ENCODE measurements around the gene FMN1.

The FMN1 gene, protein sequence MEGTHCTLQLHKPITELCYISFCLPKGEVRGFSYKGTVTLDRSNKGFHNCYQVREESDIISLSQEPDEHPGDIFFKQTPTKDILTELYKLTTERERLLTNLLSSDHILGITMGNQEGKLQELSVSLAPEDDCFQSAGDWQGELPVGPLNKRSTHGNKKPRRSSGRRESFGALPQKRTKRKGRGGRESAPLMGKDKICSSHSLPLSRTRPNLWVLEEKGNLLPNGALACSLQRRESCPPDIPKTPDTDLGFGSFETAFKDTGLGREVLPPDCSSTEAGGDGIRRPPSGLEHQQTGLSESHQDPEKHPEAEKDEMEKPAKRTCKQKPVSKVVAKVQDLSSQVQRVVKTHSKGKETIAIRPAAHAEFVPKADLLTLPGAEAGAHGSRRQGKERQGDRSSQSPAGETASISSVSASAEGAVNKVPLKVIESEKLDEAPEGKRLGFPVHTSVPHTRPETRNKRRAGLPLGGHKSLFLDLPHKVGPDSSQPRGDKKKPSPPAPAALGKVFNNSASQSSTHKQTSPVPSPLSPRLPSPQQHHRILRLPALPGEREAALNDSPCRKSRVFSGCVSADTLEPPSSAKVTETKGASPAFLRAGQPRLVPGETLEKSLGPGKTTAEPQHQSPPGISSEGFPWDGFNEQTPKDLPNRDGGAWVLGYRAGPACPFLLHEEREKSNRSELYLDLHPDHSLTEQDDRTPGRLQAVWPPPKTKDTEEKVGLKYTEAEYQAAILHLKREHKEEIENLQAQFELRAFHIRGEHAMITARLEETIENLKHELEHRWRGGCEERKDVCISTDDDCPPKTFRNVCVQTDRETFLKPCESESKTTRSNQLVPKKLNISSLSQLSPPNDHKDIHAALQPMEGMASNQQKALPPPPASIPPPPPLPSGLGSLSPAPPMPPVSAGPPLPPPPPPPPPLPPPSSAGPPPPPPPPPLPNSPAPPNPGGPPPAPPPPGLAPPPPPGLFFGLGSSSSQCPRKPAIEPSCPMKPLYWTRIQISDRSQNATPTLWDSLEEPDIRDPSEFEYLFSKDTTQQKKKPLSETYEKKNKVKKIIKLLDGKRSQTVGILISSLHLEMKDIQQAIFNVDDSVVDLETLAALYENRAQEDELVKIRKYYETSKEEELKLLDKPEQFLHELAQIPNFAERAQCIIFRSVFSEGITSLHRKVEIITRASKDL (N-terminal part only)

DNA sequence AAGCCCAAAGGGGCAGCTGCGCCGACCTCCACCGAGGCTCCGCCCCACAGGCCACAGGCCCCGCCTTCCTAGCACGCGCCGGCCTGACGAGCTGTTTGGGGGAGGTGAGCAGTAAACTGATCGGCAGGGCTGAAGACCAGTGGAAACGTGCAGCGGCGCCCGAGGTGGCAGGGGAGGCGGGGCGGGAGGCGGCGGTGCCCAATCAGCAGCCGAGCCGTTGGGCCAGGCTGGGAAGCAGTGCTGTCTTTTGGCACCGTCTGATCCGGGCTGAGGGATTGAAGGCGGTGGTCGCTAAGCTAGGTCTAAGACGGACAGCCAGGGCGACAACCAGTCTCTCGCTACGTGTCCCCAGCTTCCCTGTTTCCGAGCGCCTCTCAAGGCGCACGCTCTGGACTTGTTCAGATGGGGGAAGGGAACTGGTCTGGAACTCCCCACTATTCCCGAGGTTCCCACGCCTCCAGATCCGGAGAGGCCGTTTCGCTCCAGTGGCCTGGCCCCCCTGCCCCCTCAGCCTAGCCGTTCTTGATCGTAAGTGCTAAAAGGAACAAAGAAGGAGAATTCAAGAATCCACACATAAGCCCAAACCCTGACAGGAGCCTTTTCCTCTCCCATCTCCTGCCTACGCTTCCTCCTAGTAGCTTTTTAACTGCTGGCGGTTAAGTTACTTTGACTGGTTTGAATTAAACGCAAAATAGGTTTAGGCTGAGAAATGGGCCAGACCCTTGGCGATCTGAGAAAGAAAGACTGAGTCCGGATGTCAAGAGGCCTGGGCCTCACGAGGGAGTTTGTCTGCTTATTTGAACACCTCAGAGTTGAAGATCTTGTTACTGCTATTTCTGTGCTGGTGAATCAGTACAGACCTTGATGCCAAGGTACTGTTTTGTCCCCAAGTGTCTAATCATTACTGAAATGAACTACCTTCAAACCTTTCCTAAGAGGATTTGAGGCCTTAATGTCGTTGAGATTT lies at the start of gene FMN1:
Gene FMN1 (minus strand): TSS at position 11 of the 967 bp plus-strand sequence. CDS start 39,800 bp downstream, outside the sequence.
- Histone ChIP-seq H3K9me3 (ENCODE audit: control insufficient read depth, insufficient read depth, low read length) (no peaks in the 10 kb centered on the region), H3K4me1 (ENCODE audit: control insufficient read depth, insufficient read depth, low read length) (peaks cover 9% of the 10 kb centered on the region), H3K36me3 (ENCODE audit: control insufficient read depth, insufficient read depth, low read length) (no peaks in the 10 kb centered on the region), H3K27ac (ENCODE audit: low read depth, low read length) (peak within 1 kb of the TSS; percentile 8), H3K9ac (ENCODE audit: low read depth, low read length) (no peak within 1 kb of the TSS; the same call in 1 of the 2 replicates), H3K4me3 (ENCODE audit: low read depth, low read length) (peak within 1 kb of the TSS; percentile 63), H3K27me3 (ENCODE audit: control insufficient read depth, insufficient read depth, low read length) (no peaks in the 10 kb centered on the region)

DNA sequence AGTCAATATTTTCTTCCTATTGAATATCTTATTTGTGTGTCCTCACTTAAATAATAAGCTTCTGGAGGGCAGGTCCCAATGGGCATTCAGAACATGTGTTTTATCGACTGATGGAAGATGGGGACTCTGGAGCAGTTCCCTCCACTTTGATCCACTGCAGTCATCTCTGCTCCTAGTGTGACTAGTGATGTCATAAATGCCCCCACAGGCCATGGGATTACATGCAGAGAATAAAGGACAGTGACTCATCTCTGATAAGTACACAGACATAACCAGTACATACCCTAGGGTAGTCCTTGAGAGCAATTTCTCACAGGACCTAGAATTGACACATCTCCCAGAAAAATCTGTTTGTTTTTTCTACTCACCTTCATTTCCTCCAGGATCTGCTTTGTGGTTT lies 49.4 kb upstream of the FMN1 start:
- H3K27ac ChIP-seq (ENCODE audit: low read depth, low read length), result no peak overlapping the region
- H3K4me1 ChIP-seq (ENCODE audit: control insufficient read depth, insufficient read depth, low read length), result peaks cover 10% of the 10 kb centered on the region
- H3K27me3 ChIP-seq (ENCODE audit: control insufficient read depth, insufficient read depth, low read length), result no peaks in the 10 kb centered on the region
- no peaks in the 10 kb centered on the region for H3K9me3 ChIP-seq (ENCODE audit: control insufficient read depth, insufficient read depth, low read length)
- no peaks in the 10 kb centered on the region for H3K36me3 ChIP-seq (ENCODE audit: control insufficient read depth, insufficient read depth, low read length)
- no peak overlapping the region for H3K9ac ChIP-seq (ENCODE audit: low read depth, low read length)
- H3K4me3 ChIP-seq (ENCODE audit: low read depth, low read length), result no peak overlapping the region

DNA sequence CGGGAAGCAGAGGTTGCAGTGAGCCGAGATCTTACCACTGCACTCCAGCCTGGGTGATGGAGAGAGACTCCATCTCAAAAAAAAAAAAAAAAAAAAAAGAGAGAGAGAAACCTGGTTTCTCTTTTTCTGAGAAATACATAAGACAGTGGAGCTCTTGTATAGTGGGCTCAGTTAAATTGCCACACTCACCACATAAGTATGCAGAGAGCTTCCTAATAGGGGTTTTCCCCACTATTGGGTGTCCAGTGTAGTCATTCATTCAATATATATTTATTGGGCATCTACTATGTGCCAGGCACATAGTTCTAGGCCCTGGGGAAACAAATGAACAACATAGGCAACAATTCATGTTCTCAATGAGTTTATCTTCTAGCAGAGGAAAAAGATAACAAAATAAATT lies 48.9 kb upstream of the FMN1 start:
- Histone ChIP-seq H3K27ac (ENCODE audit: low read depth, low read length) (no peak overlapping the region), H3K9ac (ENCODE audit: low read depth, low read length) (no peak overlapping the region), H3K27me3 (ENCODE audit: control insufficient read depth, insufficient read depth, low read length) (no peaks in the 10 kb centered on the region)

DNA sequence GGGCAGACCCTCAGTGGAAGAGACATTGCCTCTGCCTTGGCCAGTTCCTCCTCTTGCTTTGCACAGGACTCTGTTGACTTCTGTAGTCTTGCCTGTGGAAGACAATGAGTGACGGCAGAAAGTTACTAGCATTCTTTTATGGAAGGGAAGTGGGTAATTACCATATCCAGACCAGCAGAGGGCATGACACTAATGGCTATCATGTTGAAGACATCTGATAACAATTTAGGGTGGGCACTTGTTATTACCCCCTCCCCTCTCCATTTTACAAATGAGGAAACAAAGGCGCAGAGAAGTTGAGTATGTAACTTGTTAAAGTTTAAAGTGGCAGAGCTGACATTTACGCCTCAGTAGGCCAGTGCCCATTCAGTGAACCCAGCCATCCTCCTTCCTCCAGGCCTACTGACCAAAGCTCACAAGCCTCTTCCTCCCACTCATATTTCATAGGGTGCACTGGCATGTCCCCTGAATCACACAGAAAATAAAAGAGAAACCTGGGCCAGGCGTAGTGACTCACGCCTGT lies 48.2 kb upstream of the FMN1 start:
- no peak overlapping the region; the same call in 1 of the 2 replicates for H3K9ac ChIP-seq (ENCODE audit: low read depth, low read length)
- H3K4me3 ChIP-seq (ENCODE audit: low read depth, low read length), result no peak overlapping the region
- H3K27me3 ChIP-seq (ENCODE audit: control insufficient read depth, insufficient read depth, low read length), result no peaks in the 10 kb centered on the region
- peak overlapping the region; percentile 59 for H3K27ac ChIP-seq (ENCODE audit: low read depth, low read length)
- H3K9me3 ChIP-seq (ENCODE audit: control insufficient read depth, insufficient read depth, low read length), result no peaks in the 10 kb centered on the region
- H3K4me1 ChIP-seq (ENCODE audit: control insufficient read depth, insufficient read depth, low read length), result peaks cover 10% of the 10 kb centered on the region
- no peaks in the 10 kb centered on the region for H3K36me3 ChIP-seq (ENCODE audit: control insufficient read depth, insufficient read depth, low read length)

More for the DNA sequence above, 48.9 kb upstream of the FMN1 start:
- Histone ChIP-seq H3K4me3 (ENCODE audit: low read depth, low read length) (no peak overlapping the region), H3K36me3 (ENCODE audit: control insufficient read depth, insufficient read depth, low read length) (no peaks in the 10 kb centered on the region), H3K4me1 (ENCODE audit: control insufficient read depth, insufficient read depth, low read length) (peaks cover 10% of the 10 kb centered on the region), H3K9me3 (ENCODE audit: control insufficient read depth, insufficient read depth, low read length) (no peaks in the 10 kb centered on the region)

DNA sequence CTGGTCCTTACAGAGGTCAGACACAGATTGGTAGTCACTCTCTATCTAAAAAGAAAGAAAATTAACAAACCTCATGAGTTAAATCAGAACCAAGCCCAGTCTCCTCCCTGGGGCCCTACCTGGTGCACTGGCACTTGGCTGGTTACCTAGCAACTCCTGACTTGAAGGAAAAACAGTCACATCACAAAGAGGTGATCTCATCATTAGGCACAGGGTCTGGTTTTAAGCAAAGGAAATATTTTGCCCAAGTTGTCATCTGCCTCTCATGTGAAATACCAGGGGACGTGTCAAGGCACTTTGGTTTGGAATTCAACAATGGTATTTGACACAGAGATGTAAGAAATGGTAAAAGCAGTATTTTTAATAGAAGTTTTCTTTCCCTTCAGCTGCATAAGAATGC lies 47.7 kb upstream of the FMN1 start:
- Histone ChIP-seq H3K9me3 (ENCODE audit: control insufficient read depth, insufficient read depth, low read length) (no peaks in the 10 kb centered on the region), H3K27me3 (ENCODE audit: control insufficient read depth, insufficient read depth, low read length) (no peaks in the 10 kb centered on the region), H3K36me3 (ENCODE audit: control insufficient read depth, insufficient read depth, low read length) (no peaks in the 10 kb centered on the region), H3K4me3 (ENCODE audit: low read depth, low read length) (no peak overlapping the region), H3K27ac (ENCODE audit: low read depth, low read length) (peak overlapping the region; percentile 64), H3K9ac (ENCODE audit: low read depth, low read length) (no peak overlapping the region; the same call in 1 of the 2 replicates), H3K4me1 (ENCODE audit: control insufficient read depth, insufficient read depth, low read length) (peaks cover 10% of the 10 kb centered on the region)

DNA sequence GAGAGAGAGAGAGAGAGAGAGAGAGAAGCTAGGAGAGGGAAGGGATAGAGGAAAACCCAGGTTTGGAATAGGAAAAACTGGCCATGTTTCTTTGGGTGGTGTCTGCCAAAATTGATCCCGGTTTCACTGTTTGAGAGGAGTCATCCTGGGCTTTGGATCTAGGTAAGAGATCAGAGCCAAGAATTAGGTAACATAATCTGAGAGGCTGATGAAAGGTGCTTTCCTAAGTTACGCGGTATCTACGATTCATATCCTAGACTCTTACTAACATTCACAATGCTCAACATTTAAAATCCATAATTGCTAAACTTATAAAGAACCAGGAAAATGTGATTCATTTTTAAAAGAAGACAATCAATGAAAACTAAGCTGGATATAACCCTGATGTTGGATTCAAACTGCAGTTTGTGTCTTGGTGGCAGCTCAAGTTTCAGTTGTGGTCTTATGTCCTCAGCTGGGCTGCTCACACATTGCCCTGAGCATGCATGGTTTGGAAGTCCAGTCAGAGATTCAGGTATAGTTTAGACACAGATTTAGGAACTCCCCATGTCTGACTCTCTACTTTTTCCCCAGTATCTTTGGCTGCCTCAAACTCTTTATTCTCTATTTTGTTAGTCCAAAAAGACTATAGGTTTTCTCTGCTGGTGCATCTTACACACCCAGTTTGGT lies 42.5 kb upstream of the FMN1 start:
- H3K36me3 ChIP-seq (ENCODE audit: control insufficient read depth, insufficient read depth, low read length), result no peaks in the 10 kb centered on the region
- H3K4me3 ChIP-seq (ENCODE audit: low read depth, low read length), result no peak overlapping the region
- H3K9ac ChIP-seq (ENCODE audit: low read depth, low read length), result no peak overlapping the region
- H3K27ac ChIP-seq (ENCODE audit: low read depth, low read length), result no peak overlapping the region
- H3K27me3 ChIP-seq (ENCODE audit: control insufficient read depth, insufficient read depth, low read length), result no peaks in the 10 kb centered on the region
- no peaks in the 10 kb centered on the region for H3K9me3 ChIP-seq (ENCODE audit: control insufficient read depth, insufficient read depth, low read length)
- peaks cover 12% of the 10 kb centered on the region for H3K4me1 ChIP-seq (ENCODE audit: control insufficient read depth, insufficient read depth, low read length)

DNA sequence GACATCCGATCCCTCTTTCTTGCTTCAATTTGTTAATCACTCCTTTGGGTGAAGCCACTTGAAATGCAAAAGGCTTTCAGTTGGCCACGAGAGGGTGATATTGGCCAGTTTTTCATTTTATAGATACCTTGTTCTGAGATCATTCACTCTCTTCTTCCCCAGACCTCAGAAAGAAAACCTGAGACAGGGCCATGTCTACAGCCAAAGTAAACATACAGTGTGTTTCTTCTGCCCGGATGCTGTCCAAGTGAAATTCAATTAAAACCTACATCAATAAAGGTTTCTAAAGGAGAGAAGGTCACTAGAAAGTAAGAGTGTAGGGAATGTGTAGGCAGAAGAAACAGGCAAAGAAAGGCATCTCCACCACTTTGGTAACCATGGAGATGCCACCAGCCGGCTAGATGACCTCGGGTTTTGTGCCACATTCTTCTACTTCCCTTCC lies 39.5 kb upstream of the FMN1 start:
- peaks cover 8% of the 10 kb centered on the region; the same call in 1 of the 2 replicates for H3K4me1 ChIP-seq (ENCODE audit: control insufficient read depth, insufficient read depth, low read length)
- no peak overlapping the region for H3K4me3 ChIP-seq (ENCODE audit: low read depth, low read length)
- no peak overlapping the region for H3K27ac ChIP-seq (ENCODE audit: low read depth, low read length)
- H3K9ac ChIP-seq (ENCODE audit: low read depth, low read length), result no peak overlapping the region
- no peaks in the 10 kb centered on the region for H3K9me3 ChIP-seq (ENCODE audit: control insufficient read depth, insufficient read depth, low read length)
- no peaks in the 10 kb centered on the region for H3K27me3 ChIP-seq (ENCODE audit: control insufficient read depth, insufficient read depth, low read length)
- no peaks in the 10 kb centered on the region for H3K36me3 ChIP-seq (ENCODE audit: control insufficient read depth, insufficient read depth, low read length)

DNA sequence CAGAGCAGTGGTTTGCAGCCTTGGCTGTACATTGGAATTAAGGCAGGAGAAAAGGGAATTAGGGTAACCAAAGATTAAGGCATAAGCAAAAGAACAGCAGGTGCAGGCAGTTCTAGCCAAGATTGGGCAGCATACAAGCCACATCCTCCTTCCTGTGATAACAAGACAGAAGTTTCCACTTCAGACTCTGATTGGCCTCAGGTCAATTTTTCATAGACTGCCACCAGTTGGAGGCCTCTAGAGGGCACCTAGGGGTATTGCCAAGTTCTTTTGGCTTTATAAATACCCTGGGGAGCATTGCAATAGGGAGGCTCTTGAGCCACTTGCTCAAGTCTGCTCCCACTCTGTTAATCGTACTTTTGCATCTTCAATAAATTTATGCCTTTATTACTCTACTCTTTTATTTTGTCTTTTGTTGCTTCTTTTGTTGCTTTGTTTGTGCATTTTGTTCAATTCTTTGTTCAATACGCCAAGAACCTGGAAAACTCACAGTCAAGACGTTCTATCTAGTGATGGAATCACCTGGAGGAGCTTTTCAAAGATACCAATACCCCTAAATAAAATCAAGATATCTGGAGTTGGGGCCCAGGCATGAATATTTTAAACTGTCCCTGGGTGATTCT lies 32.2 kb upstream of the FMN1 start:
- H3K27ac ChIP-seq (ENCODE audit: low read depth, low read length), result no peak overlapping the region

DNA sequence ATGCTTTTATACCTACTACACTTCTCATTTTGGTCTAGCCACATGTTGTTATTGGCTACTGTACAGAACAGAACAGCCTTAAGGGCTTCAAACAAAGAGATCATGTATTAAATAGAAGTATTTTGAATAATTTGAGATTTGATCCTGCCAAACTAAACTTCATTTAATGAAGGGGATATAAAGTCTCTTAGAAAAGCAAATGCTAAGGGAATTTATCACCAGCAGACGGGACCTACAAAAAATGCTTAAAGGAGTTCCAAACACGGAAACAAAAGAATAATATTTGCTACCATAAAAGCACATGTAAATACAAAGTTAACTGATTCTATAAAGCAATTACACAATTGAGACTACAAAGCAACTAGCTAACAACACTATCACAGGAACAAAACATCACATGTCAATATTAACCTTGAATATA lies 23.6 kb upstream of the FMN1 start:
- no peak overlapping the region for H3K9ac ChIP-seq (ENCODE audit: low read depth, low read length)
- no peak overlapping the region for H3K4me3 ChIP-seq (ENCODE audit: low read depth, low read length)
- no peaks in the 10 kb centered on the region for H3K36me3 ChIP-seq (ENCODE audit: control insufficient read depth, insufficient read depth, low read length)
- H3K27me3 ChIP-seq (ENCODE audit: control insufficient read depth, insufficient read depth, low read length), result no peaks in the 10 kb centered on the region; the same call in 1 of the 2 replicates
- no peaks in the 10 kb centered on the region for H3K4me1 ChIP-seq (ENCODE audit: control insufficient read depth, insufficient read depth, low read length)
- no peak overlapping the region for H3K27ac ChIP-seq (ENCODE audit: low read depth, low read length)
- no peaks in the 10 kb centered on the region for H3K9me3 ChIP-seq (ENCODE audit: control insufficient read depth, insufficient read depth, low read length)

More for the DNA sequence above, 32.2 kb upstream of the FMN1 start:
- Histone ChIP-seq H3K9ac (ENCODE audit: low read depth, low read length) (no peak overlapping the region), H3K36me3 (ENCODE audit: control insufficient read depth, insufficient read depth, low read length) (no peaks in the 10 kb centered on the region), H3K27me3 (ENCODE audit: control insufficient read depth, insufficient read depth, low read length) (no peaks in the 10 kb centered on the region), H3K4me1 (ENCODE audit: control insufficient read depth, insufficient read depth, low read length) (no peaks in the 10 kb centered on the region), H3K4me3 (ENCODE audit: low read depth, low read length) (no peak overlapping the region), H3K9me3 (ENCODE audit: control insufficient read depth, insufficient read depth, low read length) (no peaks in the 10 kb centered on the region)

All from HUES48 (cell line).